ENCODE data around the gene DDIT4. TPM values are rescaled to one million over a fixed set of nuclear protein-coding genes. Genes with fewer than 3 reads are reported as not detected.

Gene DDIT4
- total and polyA plus RNA-seq, 9 of the 15 experiments (the other 6 are each of a cell fraction or from before 2014, with no cell fraction given) = 8.2 to 675 (median 159) TPM

DNA sequence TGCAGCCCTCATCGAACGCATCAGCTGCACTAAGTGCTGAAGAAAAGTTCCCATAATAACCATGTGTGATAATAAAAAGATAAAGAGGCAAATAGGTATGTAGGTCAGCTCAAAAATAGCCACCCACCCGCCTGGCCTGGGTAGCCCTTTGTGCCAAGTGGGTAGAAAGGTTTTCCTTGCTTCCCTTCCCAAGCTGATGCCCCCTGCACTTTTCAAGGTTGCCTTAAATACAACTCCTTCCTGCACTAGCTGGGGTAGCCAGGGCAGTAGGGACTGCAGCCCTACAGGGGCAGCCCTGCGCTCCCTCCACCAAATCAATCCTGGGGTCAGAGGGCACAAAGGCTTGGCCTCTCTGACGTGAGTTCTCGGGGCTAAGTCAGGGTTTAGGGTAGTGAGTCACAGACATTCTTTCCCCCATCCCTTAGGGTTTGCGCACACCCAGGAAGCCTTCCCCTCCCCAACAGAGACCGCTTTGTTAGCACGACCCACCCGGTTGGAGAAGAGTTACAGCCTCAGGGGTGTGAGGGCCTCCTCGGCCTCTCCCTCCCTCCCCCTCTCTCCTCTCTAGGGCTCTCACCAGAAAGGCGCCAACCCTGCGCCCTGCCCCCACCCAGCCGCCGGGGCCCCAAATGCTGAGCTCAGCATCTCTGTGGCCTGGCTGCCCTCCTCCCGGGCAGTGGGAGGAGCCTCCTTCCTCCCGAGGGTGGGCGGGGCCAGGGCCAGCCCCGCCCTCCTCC, 13.3 kb upstream of the DDIT4 start (continued):
- TF ChIP-seq ZNF165 (CRISPR knock-in tag; IDR thresholded peaks at IDR 0.05; ENCODE audit: borderline replicate concordance) (peak; percentile 94; the same call in 1 of the 2 replicates), KAT2B (IDR thresholded peaks at IDR 0.05; ENCODE audit: low read depth, low read length) (no peak), SMARCA5 (IDR thresholded peaks at IDR 0.05) (no peak), ZNF41 (CRISPR knock-in tag; conservative IDR thresholded peaks at IDR 0.05) (peak; percentile 74; the same call in 1 of the 2 replicates), NCOR1 (IDR thresholded peaks at IDR 0.05) (peak; percentile 80), RBM14 (IDR thresholded peaks at IDR 0.05; ENCODE audit: borderline replicate concordance, insufficient read depth, low read depth, low read length) (no peak), MAFF (IDR thresholded peaks at IDR 0.05; ENCODE audit: low read length) (peak; percentile 94), MAZ (CRISPR knock-in tag; conservative IDR thresholded peaks at IDR 0.05 in 1 of 2, IDR thresholded peaks at IDR 0.05 in 1 of 2) (peak; percentile 88 to 97), CBFA2T3 (IDR thresholded peaks at IDR 0.05) (peak; percentile 46), NR2C1 (IDR thresholded peaks at IDR 0.05) (peak; percentile 94), NR2C1 (tag; IDR thresholded peaks at IDR 0.05) (peak; percentile 97), ZNF764 (CRISPR knock-in tag; IDR thresholded peaks at IDR 0.05; ENCODE audit: low read depth) (0 out of 2 replicates have a peak, but pooled peaks have one; percentile 18), CBX2 (IDR thresholded peaks at IDR 0.05; ENCODE audit: insufficient read depth, low read length, poor library complexity, severe bottlenecking) (no peak), MAFG (tag; conservative IDR thresholded peaks at IDR 0.05) (peak; percentile 99), SUPT5H (IDR thresholded peaks at IDR 0.05) (peak; percentile 44; the same call in 1 of the 2 replicates), SMAD4 (CRISPR knock-in tag; conservative IDR thresholded peaks at IDR 0.05) (no peak; the same call in none of the 2 replicates), TFAM (CRISPR knock-in tag; conservative IDR thresholded peaks at IDR 0.05) (no peak), ZNF134 (CRISPR knock-in tag; conservative IDR thresholded peaks at IDR 0.05) (peak; percentile 47; the same call in 1 of the 2 replicates)
- TF ChIP-seq, protein P1, sequence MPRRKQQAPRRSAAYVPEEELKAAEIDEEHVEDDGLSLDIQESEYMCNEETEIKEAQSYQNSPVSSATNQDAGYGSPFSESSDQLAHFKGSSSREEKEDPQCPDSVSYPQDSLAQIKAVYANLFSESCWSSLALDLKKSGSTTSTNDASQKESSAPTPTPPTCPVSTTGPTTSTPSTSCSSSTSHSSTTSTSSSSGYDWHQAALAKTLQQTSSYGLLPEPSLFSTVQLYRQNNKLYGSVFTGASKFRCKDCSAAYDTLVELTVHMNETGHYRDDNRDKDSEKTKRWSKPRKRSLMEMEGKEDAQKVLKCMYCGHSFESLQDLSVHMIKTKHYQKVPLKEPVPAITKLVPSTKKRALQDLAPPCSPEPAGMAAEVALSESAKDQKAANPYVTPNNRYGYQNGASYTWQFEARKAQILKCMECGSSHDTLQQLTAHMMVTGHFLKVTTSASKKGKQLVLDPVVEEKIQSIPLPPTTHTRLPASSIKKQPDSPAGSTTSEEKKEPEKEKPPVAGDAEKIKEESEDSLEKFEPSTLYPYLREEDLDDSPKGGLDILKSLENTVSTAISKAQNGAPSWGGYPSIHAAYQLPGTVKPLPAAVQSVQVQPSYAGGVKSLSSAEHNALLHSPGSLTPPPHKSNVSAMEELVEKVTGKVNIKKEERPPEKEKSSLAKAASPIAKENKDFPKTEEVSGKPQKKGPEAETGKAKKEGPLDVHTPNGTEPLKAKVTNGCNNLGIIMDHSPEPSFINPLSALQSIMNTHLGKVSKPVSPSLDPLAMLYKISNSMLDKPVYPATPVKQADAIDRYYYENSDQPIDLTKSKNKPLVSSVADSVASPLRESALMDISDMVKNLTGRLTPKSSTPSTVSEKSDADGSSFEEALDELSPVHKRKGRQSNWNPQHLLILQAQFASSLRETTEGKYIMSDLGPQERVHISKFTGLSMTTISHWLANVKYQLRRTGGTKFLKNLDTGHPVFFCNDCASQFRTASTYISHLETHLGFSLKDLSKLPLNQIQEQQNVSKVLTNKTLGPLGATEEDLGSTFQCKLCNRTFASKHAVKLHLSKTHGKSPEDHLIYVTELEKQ (CRISPR knock-in tag; IDR thresholded peaks at IDR 0.05) = peak; percentile 78
- TF ChIP-seq, protein P2, sequence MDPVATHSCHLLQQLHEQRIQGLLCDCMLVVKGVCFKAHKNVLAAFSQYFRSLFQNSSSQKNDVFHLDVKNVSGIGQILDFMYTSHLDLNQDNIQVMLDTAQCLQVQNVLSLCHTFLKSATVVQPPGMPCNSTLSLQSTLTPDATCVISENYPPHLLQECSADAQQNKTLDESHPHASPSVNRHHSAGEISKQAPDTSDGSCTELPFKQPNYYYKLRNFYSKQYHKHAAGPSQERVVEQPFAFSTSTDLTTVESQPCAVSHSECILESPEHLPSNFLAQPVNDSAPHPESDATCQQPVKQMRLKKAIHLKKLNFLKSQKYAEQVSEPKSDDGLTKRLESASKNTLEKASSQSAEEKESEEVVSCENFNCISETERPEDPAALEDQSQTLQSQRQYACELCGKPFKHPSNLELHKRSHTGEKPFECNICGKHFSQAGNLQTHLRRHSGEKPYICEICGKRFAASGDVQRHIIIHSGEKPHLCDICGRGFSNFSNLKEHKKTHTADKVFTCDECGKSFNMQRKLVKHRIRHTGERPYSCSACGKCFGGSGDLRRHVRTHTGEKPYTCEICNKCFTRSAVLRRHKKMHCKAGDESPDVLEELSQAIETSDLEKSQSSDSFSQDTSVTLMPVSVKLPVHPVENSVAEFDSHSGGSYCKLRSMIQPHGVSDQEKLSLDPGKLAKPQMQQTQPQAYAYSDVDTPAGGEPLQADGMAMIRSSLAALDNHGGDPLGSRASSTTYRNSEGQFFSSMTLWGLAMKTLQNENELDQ (CRISPR knock-in tag; IDR thresholded peaks at IDR 0.05; ENCODE audit: borderline replicate concordance) = no peak
- TF ChIP-seq, protein P3, sequence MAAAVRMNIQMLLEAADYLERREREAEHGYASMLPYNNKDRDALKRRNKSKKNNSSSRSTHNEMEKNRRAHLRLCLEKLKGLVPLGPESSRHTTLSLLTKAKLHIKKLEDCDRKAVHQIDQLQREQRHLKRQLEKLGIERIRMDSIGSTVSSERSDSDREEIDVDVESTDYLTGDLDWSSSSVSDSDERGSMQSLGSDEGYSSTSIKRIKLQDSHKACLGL (CRISPR knock-in tag; IDR thresholded peaks at IDR 0.05; ENCODE audit: borderline replicate concordance, poor library complexity, severe bottlenecking) = no peak
